HepG2 (cell line): Measurements from ENCODE around the gene IL4I1. TPM values are rescaled to one million over a fixed set of nuclear protein-coding genes. Genes with fewer than 3 reads are reported as not detected.

Experiments used
- ATAC-seq: fragments of 200-7000 bp; cut with Tn5 transposase; 3 replicates; pipeline ENCODE4 v1.9.1; 2020; ENCODE audit warnings: mild to moderate bottlenecking, moderate library complexity
- BruUV-seq: library from RNA; stranded (reverse); fragments of 400-500 nt; replicated peaks from 2 replicates; lab custom pipeline; 2021; lab: Mats Ljungman, UMichigan
- CTCF ChIA-PET: fragments of 300-600 bp; formaldehyde crosslinking; extraction: SDS; loops from one replicate; lab custom pipeline; 2021; ENCODE audit warnings: low total read pairs, inconsistent platforms, low intra/inter-chr PET ratio; lab: Yijun Ruan, JAX
- POLR2A ChIA-PET: fragments of 350-600 bp; sonication (Branson Sonifier 250); formaldehyde crosslinking; loops from one replicate; lab custom pipeline; 2020; ENCODE audit warnings: antibody characterized with exemption, inconsistent platforms; lab: Yijun Ruan, JAX
- DNase-seq: peaks from one replicate; pipeline ENCODE4 v3.0.0-alpha.2; 2015; ENCODE audit warnings: low spot score
- FAIRE-seq: peaks from 3 replicates; lab custom pipeline; 2011; peaks lifted over from hg19 to GRCh38; lab: Jason Lieb, UNC
- H2AFZ ChIP-seq: one replicate; pipeline ENCODE4 v1.6.1; 2011; ENCODE audit warnings: low read length, inconsistent platforms
- H3K27ac ChIP-seq: fragments of 300-600 bp; 3 replicates; pipeline ENCODE4 v1.8.0; 2011; ENCODE audit warnings: mixed run types, mild to moderate bottlenecking, mixed read lengths, low read length, inconsistent platforms; ENCODE audit not compliant: insufficient read depth; ENCODE audit errors: extremely low read length
- H3K27me3 ChIP-seq, 2 experiments: fragments of 200-600 bp in 1 of 2; 2 replicates in 1 of 2; 3 replicates in 1 of 2; pipeline versions ENCODE4 v1.6.0 to v1.8.0; 2011; ENCODE audit warnings: low read length in 2 of 2, mild to moderate bottlenecking in 2 of 2, moderate library complexity in 2 of 2, inconsistent platforms in 1 of 2; ENCODE audit not compliant: insufficient read depth in 2 of 2, control insufficient read depth in 1 of 2
- H3K36me3 ChIP-seq, 2 experiments: fragments of 200-600 bp in 1 of 2; replicated peaks in 1 of 2; 2 replicates in 1 of 2; 3 replicates in 1 of 2; pipeline versions ENCODE4 v1.5.1 to v1.8.0; 2011; ENCODE audit warnings: low read length in 2 of 2, inconsistent platforms in 1 of 2; ENCODE audit not compliant: insufficient read depth in 2 of 2, control insufficient read depth in 1 of 2
- H3K4me1 ChIP-seq: 2 replicates; pipeline ENCODE4 v1.5.1; 2012; ENCODE audit warnings: low read length, inconsistent platforms; ENCODE audit not compliant: insufficient read depth
- H3K4me2 ChIP-seq: 2 replicates; pipeline ENCODE4 v1.6.0; 2011; ENCODE audit warnings: low read depth, low read length, inconsistent platforms
- H3K4me3 ChIP-seq, 3 experiments: fragments of 200-600 bp in 1 of 3; sonication (generic), shearing (Covaris generic) in 1 of 3; replicated peaks in 1 of 3; 2 replicates each; pipeline ENCODE4 v1.5.1; 2011 to 2016; ENCODE audit warnings: low read length in 3 of 3, inconsistent platforms in 2 of 3, low read depth in 2 of 3, mild to moderate bottlenecking in 2 of 3, control low read depth in 1 of 3, mixed read lengths in 1 of 3; ENCODE audit not compliant: insufficient read depth in 1 of 3
- H3K79me2 ChIP-seq: one replicate; pipeline ENCODE4 v1.6.1; 2011; ENCODE audit warnings: low read length, inconsistent platforms; ENCODE audit not compliant: insufficient read depth
- H3K9ac ChIP-seq: 2 replicates; pipeline ENCODE4 v1.6.0; 2011; ENCODE audit warnings: mild to moderate bottlenecking, low read depth, low read length, inconsistent platforms; ENCODE audit not compliant: insufficient read depth
- H3K9me3 ChIP-seq: 2 replicates; pipeline ENCODE4 v1.5.1; 2012; ENCODE audit warnings: mild to moderate bottlenecking, low read length
- H4K20me1 ChIP-seq: 2 replicates; pipeline ENCODE4 v1.6.0; 2011; ENCODE audit warnings: inconsistent platforms, mild to moderate bottlenecking, low read length, moderate library complexity; ENCODE audit not compliant: insufficient read depth
- NCOA5 ChIP-seq: sonication (generic); formaldehyde crosslinking; IDR thresholded peaks from 2 replicates; pipeline ENCODE4 v1.4.0; 2020; ENCODE audit warnings: missing genetic modification reagents
- PTBP1 ChIP-seq: fragments of 200-400 bp; formaldehyde crosslinking; IDR thresholded peaks from 2 replicates; pipeline ENCODE4 v1.6.1; 2018; ENCODE audit warnings: low read length, low read depth; ENCODE audit not compliant: poor library complexity, severe bottlenecking
- RELA ChIP-seq: sonication (generic); formaldehyde crosslinking; IDR thresholded peaks from 2 replicates; pipeline ENCODE4 v1.4.0; 2020; ENCODE audit warnings: missing genetic modification reagents
- RFXAP ChIP-seq: sonication (generic); formaldehyde crosslinking; IDR thresholded peaks from 2 replicates; pipeline ENCODE4 v1.4.0; 2020; ENCODE audit warnings: missing genetic modification reagents, borderline replicate concordance
- SRSF4 ChIP-seq: fragments of 200-400 bp; formaldehyde crosslinking; IDR thresholded peaks from one replicate; pipeline ENCODE4 v1.6.1; 2018; ENCODE audit warnings: mild to moderate bottlenecking, low read depth, low read length, moderate library complexity; ENCODE audit not compliant: poor library complexity, severe bottlenecking
- ZBTB10 ChIP-seq: sonication (generic); formaldehyde crosslinking; IDR thresholded peaks from 2 replicates; pipeline ENCODE4 v1.4.0; 2020; ENCODE audit warnings: missing genetic modification reagents, borderline replicate concordance
- ZFP36L1 ChIP-seq: sonication (generic); formaldehyde crosslinking; IDR thresholded peaks from 2 replicates; pipeline ENCODE4 v1.8.0; 2022; ENCODE audit warnings: mild to moderate bottlenecking, missing genetic modification reagents, moderate library complexity
- ZGPAT ChIP-seq: IDR thresholded peaks from 2 replicates; pipeline ENCODE4 v1.6.1; 2016; ENCODE audit warnings: mild to moderate bottlenecking
- ZKSCAN8 ChIP-seq: IDR thresholded peaks from 2 replicates; pipeline ENCODE4 v1.6.1; 2016; ENCODE audit warnings: borderline replicate concordance, missing genetic modification reagents, missing compliant biosample characterization
- ZMYM2 ChIP-seq: sonication (generic); formaldehyde crosslinking; IDR thresholded peaks from 2 replicates; pipeline ENCODE4 v1.8.0; 2022; ENCODE audit warnings: mild to moderate bottlenecking, missing genetic modification reagents
- ZNF333 ChIP-seq: sonication (generic); formaldehyde crosslinking; IDR thresholded peaks from 2 replicates; pipeline ENCODE4 v1.4.0; 2020; ENCODE audit warnings: mild to moderate bottlenecking, missing genetic modification reagents, borderline replicate concordance
- ZNF777 ChIP-seq: sonication (generic); formaldehyde crosslinking; IDR thresholded peaks from 2 replicates; pipeline ENCODE4 v1.4.0; 2020; ENCODE audit warnings: missing genetic modification reagents
- WGBS: methylation state at CpG from one replicate; pipeline ENCODE4 v1.1.6; 2017; ENCODE audit warnings: low lambda C conversion rate; 5-methylcytosine and 5-hydroxymethylcytosine counted together
- in situ Hi-C: cut with HindIII; loops from 2 replicates; pipeline ENCODE4 v1.10.0; 2017; ENCODE audit warnings: low pct_unique_long_range_greater_than_20kb; ENCODE audit not compliant: extremely low pct_ligation_motif_present
- intact Hi-C: fragments of 100-400 bp; cut with micrococcal nuclease; formaldehyde crosslinking; loops from one replicate; pipeline ENCODE4 v1.10.0; 2022; ENCODE audit not compliant: unreplicated experiment
- polyA plus RNA-seq, 8 experiments: library from polyadenylated mRNA; depleted of rRNA in 3 of 8; stranded (reverse) in 7 of 8; unstranded in 1 of 8; fragments of >200 nt; fragmentation: Illumina TruSeq in 4 of 8; extraction: Trizol in 4 of 8; gene quantifications; 2 replicates each; pipeline versions ENCODE4 v1.2.1 to v1.2.3, GENCODE V29; 2011 to 2016; ENCODE audit warnings: low read depth in 4 of 8, missing spikeins in 1 of 8, mixed read lengths in 1 of 8; ENCODE audit not compliant: insufficient read depth in 1 of 8
- total RNA-seq, 5 experiments: library from RNA; depleted of rRNA; stranded (reverse); fragments of >200 nt; fragmentation: Illumina TruSeq; extraction: Trizol; gene quantifications; 2 replicates each; pipeline ENCODE4 v1.2.3, GENCODE V29; 2016; ENCODE audit warnings: low read depth in 1 of 5
- TF ChIP-seq, protein P1 (sequence below): sonication (generic); formaldehyde crosslinking; IDR thresholded peaks from 2 replicates; pipeline ENCODE4 v1.9.0; 2022; ENCODE audit warnings: missing genetic modification reagents, mild to moderate bottlenecking, borderline replicate concordance
- TF ChIP-seq, protein P2 (sequence below): sonication (generic); formaldehyde crosslinking; IDR thresholded peaks from 2 replicates; pipeline ENCODE4 v1.8.0; 2022; ENCODE audit warnings: low read depth, missing genetic modification reagents

The IL4I1 gene
- total and polyA plus RNA-seq, 2 of the 13 experiments (the other 11 are each of a cell fraction or from before 2014, with no cell fraction given): not detected

GRCh38 chr19:49883094-49883493 lies 13.6 kb downstream of the IL4I1 start:
- ChIA-PET POLR2A (no interaction called here), CTCF (no interaction called here)
- Histone ChIP-seq H2AFZ (no peak overlapping the region), H3K9ac (no peak overlapping the region), H3K27ac (no peak overlapping the region), H4K20me1 (peaks cover 3% of the 10 kb centered on the region), H3K4me1 (peaks cover 21% of the 10 kb centered on the region), H3K27me3 (no peaks in the 10 kb centered on the region), H3K4me3 (no peak overlapping the region), H3K4me2 (no peak overlapping the region), H3K36me3 (peaks cover 23 to 62% of the 10 kb centered on the region in 2 experiments), H3K79me2 (peaks cover 13% of the 10 kb centered on the region), H3K9me3 (no peaks in the 10 kb centered on the region)
- intact Hi-C loops: no loop called here
- no TSS peak for BruUV-seq
- 98% methylated on average over 5 of the region's 5 CpGs for WGBS
- no peak for ATAC-seq
- TF ChIP-seq, protein P1, sequence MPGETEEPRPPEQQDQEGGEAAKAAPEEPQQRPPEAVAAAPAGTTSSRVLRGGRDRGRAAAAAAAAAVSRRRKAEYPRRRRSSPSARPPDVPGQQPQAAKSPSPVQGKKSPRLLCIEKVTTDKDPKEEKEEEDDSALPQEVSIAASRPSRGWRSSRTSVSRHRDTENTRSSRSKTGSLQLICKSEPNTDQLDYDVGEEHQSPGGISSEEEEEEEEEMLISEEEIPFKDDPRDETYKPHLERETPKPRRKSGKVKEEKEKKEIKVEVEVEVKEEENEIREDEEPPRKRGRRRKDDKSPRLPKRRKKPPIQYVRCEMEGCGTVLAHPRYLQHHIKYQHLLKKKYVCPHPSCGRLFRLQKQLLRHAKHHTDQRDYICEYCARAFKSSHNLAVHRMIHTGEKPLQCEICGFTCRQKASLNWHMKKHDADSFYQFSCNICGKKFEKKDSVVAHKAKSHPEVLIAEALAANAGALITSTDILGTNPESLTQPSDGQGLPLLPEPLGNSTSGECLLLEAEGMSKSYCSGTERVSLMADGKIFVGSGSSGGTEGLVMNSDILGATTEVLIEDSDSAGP: no peak
- TF ChIP-seq SRSF4 (no peak), ZFP36L1 (no peak), RFXAP (CRISPR knock-in tag) (no peak), ZMYM2 (CRISPR knock-in tag) (no peak), ZGPAT (CRISPR knock-in tag) (no peak), PTBP1 (no peak), NCOA5 (CRISPR knock-in tag) (no peak), ZNF333 (no peak), RELA (CRISPR knock-in tag) (no peak), ZKSCAN8 (no peak), ZNF777 (CRISPR knock-in tag) (no peak), ZBTB10 (CRISPR knock-in tag) (no peak)
- TF ChIP-seq, protein P2, sequence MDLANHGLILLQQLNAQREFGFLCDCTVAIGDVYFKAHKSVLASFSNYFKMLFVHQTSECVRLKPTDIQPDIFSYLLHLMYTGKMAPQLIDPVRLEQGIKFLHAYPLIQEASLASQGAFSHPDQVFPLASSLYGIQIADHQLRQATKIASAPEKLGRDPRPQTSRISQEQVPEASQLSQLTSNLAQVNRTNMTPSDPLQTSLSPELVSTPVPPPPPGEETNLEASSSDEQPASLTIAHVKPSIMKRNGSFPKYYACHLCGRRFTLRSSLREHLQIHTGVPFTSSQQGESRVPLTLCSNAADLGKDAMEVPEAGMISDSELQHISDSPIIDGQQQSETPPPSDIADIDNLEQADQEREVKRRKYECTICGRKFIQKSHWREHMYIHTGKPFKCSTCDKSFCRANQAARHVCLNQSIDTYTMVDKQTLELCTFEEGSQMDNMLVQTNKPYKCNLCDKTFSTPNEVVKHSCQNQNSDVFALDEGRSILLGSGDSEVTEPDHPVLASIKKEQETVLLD (CRISPR knock-in tag): no peak
- no peak for FAIRE-seq
- no peak for DNase-seq
- in situ Hi-C loops: no loop called here
